ENCODE results near the gene VPS41.

Gene VPS41

DNA sequence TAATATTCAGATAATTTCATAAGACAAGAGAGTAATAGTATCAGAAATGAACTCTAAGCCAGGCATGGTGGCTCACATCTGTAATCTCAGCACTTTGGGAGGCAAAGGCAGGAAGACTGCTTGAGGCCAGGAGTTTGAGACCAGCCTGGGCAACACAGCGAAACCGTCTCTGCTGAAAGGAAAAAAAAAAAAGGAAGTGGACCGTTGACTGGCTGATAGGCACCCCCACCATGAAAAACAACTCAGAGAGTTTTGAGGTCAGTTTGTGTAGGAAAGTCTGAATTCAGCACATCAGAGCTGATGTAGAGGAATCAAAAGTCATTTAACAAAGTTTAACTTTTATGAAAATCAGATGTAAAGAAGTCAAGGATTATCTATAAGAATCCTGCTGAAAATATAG is 214.7 kb downstream of the VPS41 start:
- TF ChIP-seq, protein P1, sequence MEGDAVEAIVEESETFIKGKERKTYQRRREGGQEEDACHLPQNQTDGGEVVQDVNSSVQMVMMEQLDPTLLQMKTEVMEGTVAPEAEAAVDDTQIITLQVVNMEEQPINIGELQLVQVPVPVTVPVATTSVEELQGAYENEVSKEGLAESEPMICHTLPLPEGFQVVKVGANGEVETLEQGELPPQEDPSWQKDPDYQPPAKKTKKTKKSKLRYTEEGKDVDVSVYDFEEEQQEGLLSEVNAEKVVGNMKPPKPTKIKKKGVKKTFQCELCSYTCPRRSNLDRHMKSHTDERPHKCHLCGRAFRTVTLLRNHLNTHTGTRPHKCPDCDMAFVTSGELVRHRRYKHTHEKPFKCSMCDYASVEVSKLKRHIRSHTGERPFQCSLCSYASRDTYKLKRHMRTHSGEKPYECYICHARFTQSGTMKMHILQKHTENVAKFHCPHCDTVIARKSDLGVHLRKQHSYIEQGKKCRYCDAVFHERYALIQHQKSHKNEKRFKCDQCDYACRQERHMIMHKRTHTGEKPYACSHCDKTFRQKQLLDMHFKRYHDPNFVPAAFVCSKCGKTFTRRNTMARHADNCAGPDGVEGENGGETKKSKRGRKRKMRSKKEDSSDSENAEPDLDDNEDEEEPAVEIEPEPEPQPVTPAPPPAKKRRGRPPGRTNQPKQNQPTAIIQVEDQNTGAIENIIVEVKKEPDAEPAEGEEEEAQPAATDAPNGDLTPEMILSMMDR (IDR thresholded peaks at IDR 0.05; ENCODE audit: low read depth, low read length), result no peak
- H3K4me3 ChIP-seq (ENCODE audit: low read depth, low read length), result no peak overlapping the region

DNA sequence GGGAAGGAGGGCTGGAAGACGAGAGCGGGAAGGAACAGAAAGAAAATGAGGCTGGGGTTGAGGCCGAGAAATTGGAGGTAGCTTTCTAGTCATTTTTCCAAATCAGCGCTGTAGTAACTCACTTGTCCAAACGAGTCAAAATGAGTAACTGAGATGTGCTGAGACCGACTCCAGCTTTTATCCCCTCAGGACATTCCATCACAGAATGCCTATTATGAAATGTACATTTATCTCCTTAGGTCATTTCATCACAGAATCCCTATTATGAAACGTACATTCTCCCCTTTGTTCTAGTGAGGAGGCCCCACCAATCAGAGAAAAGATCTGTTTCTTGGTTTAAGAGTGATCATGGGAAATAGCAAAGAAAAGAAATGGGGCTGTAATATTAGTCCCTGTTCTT is 222.1 kb downstream of the VPS41 start:
- H3K4me3 ChIP-seq (ENCODE audit: low read depth, low read length), result no peak overlapping the region
- TF ChIP-seq, protein P1 (IDR thresholded peaks at IDR 0.05; ENCODE audit: low read depth, low read length), result no peak

DNA sequence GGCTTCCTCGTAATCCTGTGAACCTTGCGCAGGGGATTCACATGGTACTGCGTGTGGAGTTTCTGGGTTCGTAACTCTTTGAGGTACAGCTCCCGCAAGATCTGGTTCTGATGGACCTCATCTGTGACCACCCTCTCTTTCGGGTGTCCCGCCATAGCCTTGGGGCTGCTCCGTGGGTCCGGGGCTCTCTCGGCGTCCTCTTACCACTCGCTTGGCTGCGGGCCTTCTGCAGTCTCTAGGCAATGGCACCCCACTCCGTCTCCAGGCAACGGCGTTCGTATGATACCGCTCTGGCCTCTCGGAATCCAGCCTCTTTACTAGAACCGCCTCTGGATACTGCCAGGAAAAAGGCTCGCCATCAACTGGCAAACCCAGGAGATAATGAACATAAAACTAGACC is 223.1 kb downstream of the VPS41 start:
- TF ChIP-seq, protein P1 (IDR thresholded peaks at IDR 0.05; ENCODE audit: low read depth, low read length), result no peak
- H3K4me3 ChIP-seq (ENCODE audit: low read depth, low read length), result no peak overlapping the region

DNA sequence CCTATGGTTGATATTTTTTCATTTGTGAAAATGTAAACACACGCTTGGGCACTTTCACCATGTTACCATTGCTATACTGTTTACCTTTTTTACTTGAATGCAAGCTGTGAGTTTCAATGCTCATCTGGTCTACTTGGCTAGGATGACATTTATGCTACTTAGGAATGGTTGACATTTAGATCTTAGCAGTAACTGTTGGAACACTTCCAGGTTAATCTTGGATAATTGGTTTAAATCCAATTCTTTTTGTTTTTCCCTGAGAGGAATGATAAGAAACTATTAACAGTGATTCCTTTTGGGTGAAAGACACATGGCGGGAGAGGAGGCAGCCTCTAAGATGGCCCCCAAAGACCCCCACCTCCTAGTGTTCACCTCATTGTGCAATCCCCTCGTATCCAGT is 226.4 kb downstream of the VPS41 start:
- TF ChIP-seq, protein P1 (IDR thresholded peaks at IDR 0.05; ENCODE audit: low read depth, low read length), result no peak
- H3K4me3 ChIP-seq (ENCODE audit: low read depth, low read length), result no peak overlapping the region

DNA sequence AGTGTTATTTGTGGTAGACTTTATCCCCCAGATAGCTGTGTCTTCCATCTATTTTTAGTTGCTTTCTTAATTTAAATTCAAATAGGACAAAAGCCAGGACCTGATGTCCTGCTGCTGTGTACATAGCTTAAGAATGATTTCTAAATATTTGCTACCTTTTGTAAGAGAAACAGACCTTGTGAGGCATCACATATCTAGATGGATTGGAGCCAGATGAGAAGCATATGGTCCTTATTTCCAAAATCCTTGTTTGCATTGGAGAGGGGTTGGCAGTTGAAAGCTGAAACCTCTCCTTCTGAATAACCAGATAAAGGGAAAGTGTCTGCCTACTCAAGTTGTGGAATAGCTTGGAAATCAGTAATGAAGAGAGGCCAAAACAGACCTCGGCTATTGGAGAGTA is 227.1 kb downstream of the VPS41 start:
- no peak overlapping the region for H3K4me3 ChIP-seq (ENCODE audit: low read depth, low read length)

DNA sequence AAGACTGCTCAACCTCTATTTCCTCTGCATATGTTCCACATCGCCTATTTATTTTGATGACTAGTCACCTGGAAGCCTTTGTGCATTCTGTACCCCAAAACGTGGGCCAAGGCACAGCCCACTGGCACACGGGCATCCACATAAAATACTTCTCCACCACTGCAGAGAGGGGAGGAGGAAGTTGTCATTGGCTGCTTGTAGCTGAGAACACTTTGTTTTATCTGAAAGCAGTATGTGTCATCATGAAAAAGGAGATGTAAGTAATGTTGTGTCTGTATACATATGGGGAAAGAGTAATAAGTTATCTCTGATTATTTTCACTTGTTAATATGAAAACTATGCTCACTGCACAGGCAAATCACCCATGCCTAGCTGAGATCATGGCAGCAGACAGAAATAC is 229.6 kb downstream of the VPS41 start:
- TF ChIP-seq, protein P1 (IDR thresholded peaks at IDR 0.05; ENCODE audit: low read depth, low read length), result no peak
- no peak overlapping the region for H3K4me3 ChIP-seq (ENCODE audit: low read depth, low read length)

More for the DNA sequence above, 227.1 kb downstream of the VPS41 start:
- TF ChIP-seq, protein P1 (IDR thresholded peaks at IDR 0.05; ENCODE audit: low read depth, low read length), result no peak

DNA sequence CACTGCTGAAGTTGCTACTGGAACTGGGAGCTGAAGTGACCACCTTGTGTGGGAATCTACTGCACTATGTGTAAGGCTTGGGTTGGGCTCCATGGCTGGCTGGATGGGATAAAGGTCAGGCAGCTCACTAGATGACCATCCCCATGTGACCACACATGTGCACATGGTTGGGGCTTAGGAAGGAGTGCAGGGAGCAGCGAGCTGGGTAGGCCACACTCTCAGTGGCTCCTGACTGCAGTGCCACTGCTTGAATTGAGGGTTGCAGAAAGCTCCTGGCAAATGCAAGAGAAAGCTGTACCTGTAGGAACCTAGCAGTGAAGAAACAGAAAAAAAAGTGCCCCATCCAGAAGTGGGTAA is 230.3 kb downstream of the VPS41 start:
- H3K4me3 ChIP-seq (ENCODE audit: low read depth, low read length), result no peak overlapping the region
- TF ChIP-seq, protein P1 (IDR thresholded peaks at IDR 0.05; ENCODE audit: low read depth, low read length), result no peak
